MM.1S (cell line): Measurements from ENCODE around the gene PRDM11.

Source experiments
- DNase-seq: peaks from one replicate; pipeline ENCODE4 v3.0.0-alpha.2; 2015
- H2AFZ ChIP-seq: fragments of 300-600 bp; sonication (generic); 2 replicates; pipeline ENCODE4 v1.6.0; 2016; ENCODE audit warnings: antibody characterized with exemption, low read length
- H3F3A ChIP-seq: fragments of 300-600 bp; sonication (generic); 2 replicates; pipeline ENCODE4 v1.6.1; 2016; ENCODE audit warnings: mild to moderate bottlenecking, antibody characterized with exemption, low read length, moderate library complexity, mixed read lengths; ENCODE audit not compliant: insufficient read depth
- H3K27ac ChIP-seq: fragments of 300-600 bp; sonication (generic); 2 replicates; pipeline ENCODE4 v1.5.1; 2016; ENCODE audit warnings: mild to moderate bottlenecking, low read length
- H3K27me3 ChIP-seq: fragments of 300-600 bp; sonication (generic); replicated peaks from 2 replicates; pipeline ENCODE4 v1.6.0; 2016; ENCODE audit warnings: low read length; ENCODE audit not compliant: insufficient read depth
- H3K36me3 ChIP-seq: fragments of 300-600 bp; sonication (generic); replicated peaks from 2 replicates; pipeline ENCODE4 v1.6.1; 2016; ENCODE audit warnings: mild to moderate bottlenecking, low read length, mixed read lengths; ENCODE audit not compliant: insufficient read depth
- H3K4me1 ChIP-seq: fragments of 300-600 bp; sonication (generic); 2 replicates; pipeline ENCODE4 v1.6.1; 2016; ENCODE audit warnings: low read length, mixed read lengths
- H3K4me2 ChIP-seq: fragments of 300-600 bp; sonication (generic); 2 replicates; pipeline ENCODE4 v1.6.0; 2016; ENCODE audit warnings: low read depth, low read length
- H3K4me3 ChIP-seq: fragments of 300-600 bp; sonication (generic); 2 replicates; pipeline ENCODE4 v1.5.1; 2016; ENCODE audit warnings: low read length, mixed read lengths
- H3K79me2 ChIP-seq: fragments of 300-600 bp; sonication (generic); 2 replicates; pipeline ENCODE4 v1.6.1; 2016; ENCODE audit warnings: mixed run types, low read length, mixed read lengths
- H3K9ac ChIP-seq: fragments of 300-600 bp; sonication (generic); 2 replicates; pipeline ENCODE4 v1.6.1; 2016; ENCODE audit warnings: low read length, mixed read lengths
- H3K9me2 ChIP-seq: fragments of 300-600 bp; sonication (generic); replicated peaks from 2 replicates; pipeline ENCODE4 v1.6.1; 2016; ENCODE audit warnings: mild to moderate bottlenecking, low read length, mixed read lengths; ENCODE audit not compliant: insufficient read depth
- H3K9me3 ChIP-seq: fragments of 300-600 bp; sonication (generic); replicated peaks from 2 replicates; pipeline ENCODE4 v1.6.1; 2016; ENCODE audit warnings: mild to moderate bottlenecking, low read length, mixed read lengths; ENCODE audit not compliant: insufficient read depth
- H4K20me1 ChIP-seq: fragments of 300-600 bp; sonication (generic); 2 replicates; pipeline ENCODE4 v1.6.1; 2016; ENCODE audit warnings: mild to moderate bottlenecking, low read length, moderate library complexity, mixed read lengths; ENCODE audit not compliant: insufficient read depth
- CTCF ChIP-seq: fragments of 300-600 bp; sonication (generic); IDR thresholded peaks from 2 replicates; pipeline ENCODE4 v1.5.1; 2016; ENCODE audit warnings: antibody characterized with exemption, low read length, mixed read lengths
- EZH2 ChIP-seq: fragments of 300-600 bp; sonication (generic); optimal IDR thresholded peaks from 2 replicates; pipeline ENCODE3; 2017; ENCODE audit warnings: low read depth, mild to moderate bottlenecking, antibody characterized with exemption, low read length, mixed read lengths
- EZH2phosphoT487 ChIP-seq: fragments of 300-600 bp; sonication (generic); IDR thresholded peaks from 2 replicates; pipeline ENCODE4 v1.6.1; 2018; ENCODE audit warnings: antibody characterized with exemption, low read length

Gene PRDM11

DNA sequence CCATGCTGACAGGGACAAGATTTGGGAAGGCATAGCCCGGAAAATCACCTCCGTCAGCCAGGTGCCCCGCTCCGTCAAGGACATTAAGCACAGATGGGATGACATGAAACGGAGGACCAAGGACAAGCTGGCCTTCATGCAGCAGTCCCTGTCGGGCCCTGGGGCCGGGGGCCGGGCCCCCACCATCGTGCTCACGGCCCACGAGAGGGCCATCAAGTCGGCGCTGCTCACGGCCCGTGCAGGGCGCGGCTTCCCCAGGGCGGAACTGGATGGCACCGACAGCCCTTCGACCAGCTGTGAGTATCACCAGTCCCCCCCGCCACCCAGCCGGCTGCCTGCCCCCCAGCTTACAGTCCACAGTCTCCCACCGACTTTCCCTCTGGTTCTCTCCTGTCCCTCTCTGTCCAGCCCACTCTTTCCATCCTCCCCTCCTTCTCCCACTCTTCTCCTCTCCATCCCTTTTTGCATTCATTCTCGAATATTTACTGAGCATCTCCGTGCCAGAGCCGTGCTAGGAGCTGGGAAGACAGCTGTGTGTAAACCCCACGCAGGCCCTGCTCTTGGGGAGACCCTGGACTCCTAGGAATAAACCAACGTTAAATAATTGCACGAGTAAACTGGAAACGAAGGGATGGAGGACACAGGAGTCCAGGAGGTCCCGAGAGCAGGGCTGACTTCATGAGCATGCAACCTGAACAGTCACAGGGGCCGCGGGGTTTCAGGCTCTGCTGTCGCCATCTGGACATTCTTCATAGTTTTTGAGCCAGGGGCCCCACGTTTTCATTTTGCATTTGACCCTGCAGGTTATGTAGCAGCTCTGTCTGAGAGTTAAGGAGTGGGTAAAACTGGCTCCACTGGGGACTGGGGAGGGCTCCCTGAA, 62.8 kb downstream of the PRDM11 start:
- Histone ChIP-seq H3K79me2 (no peaks in the 10 kb centered on the region), H3K9me3 (no peaks in the 10 kb centered on the region), H3K4me1 (no peaks in the 10 kb centered on the region), H3F3A (no peaks in the 10 kb centered on the region), H3K27me3 (no peaks in the 10 kb centered on the region), H3K36me3 (no peaks in the 10 kb centered on the region), H2AFZ (no peak overlapping the region), H3K4me3 (no peak overlapping the region), H3K27ac (no peak overlapping the region), H3K9ac (no peak overlapping the region), H3K9me2 (no peaks in the 10 kb centered on the region), H4K20me1 (no peaks in the 10 kb centered on the region), H3K4me2 (no peak overlapping the region)
- DNase-seq = no peak
- TF ChIP-seq EZH2 = no peak
- TF ChIP-seq CTCF = no peak
- TF ChIP-seq EZH2phosphoT487 = no peak

DNA sequence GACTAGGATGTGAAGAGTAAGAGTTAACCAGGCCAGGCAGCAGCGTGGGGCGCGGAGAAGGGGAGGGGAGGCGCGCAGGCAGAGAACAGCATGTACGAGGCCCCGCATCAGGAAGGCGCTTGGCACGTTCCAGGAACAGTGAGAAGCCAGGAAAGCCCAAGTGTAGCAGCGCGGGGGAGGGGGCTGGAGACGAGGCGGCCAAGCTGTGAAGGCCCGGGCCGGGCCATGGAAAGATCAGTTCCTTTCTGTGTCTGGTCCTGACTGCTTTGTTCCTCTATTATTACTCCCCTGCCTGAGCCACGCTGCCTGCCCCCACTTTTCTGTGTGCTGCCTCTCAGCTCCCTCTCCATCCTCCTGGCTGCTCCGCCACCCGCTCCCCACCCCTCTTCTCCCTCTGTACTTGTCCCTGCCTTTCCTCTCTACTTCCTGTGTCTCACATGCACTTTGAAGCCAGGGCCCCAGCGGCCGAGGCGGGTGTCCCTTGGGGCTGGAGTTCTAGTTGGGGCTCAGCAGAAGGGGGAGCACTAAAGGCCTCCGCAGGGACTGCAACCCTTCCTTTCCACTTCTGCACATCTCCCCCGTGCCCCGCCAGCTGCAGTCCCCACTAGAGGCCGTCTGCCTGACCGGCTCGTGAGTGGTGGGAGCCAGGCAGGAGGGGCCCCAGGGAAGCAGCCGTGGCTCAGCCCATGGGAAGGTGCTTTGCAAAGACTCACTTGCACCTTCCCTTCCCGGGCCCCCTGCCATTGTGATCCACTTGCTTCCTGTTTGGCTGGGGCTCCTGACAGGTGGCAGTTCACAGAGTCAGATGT, 63.7 kb downstream of the PRDM11 start:
- Histone ChIP-seq H3K4me2 (no peak overlapping the region), H3K9me3 (no peaks in the 10 kb centered on the region), H3K36me3 (no peaks in the 10 kb centered on the region), H3F3A (no peaks in the 10 kb centered on the region), H3K27me3 (no peaks in the 10 kb centered on the region), H3K9me2 (no peaks in the 10 kb centered on the region), H3K79me2 (no peaks in the 10 kb centered on the region), H3K4me1 (peaks cover 2% of the 10 kb centered on the region; the same call in 1 of the 2 replicates), H3K9ac (no peak overlapping the region), H3K27ac (no peak overlapping the region), H2AFZ (no peak overlapping the region), H4K20me1 (no peaks in the 10 kb centered on the region), H3K4me3 (no peak overlapping the region)
- DNase-seq = no peak
- no peak for TF ChIP-seq CTCF
- TF ChIP-seq EZH2phosphoT487 = no peak
- TF ChIP-seq EZH2 = no peak

GRCh38 chr11:45210846-45211245, 64.4 kb downstream of the PRDM11 start:
- Histone ChIP-seq H3K79me2 (no peaks in the 10 kb centered on the region), H3K27me3 (no peaks in the 10 kb centered on the region), H3K4me2 (no peak overlapping the region), H3K9me2 (no peaks in the 10 kb centered on the region), H3K9me3 (no peaks in the 10 kb centered on the region), H3K27ac (no peak overlapping the region), H3K4me1 (peaks cover 8% of the 10 kb centered on the region; the same call in 1 of the 2 replicates), H3K36me3 (no peaks in the 10 kb centered on the region), H2AFZ (no peak overlapping the region), H3K4me3 (no peak overlapping the region), H3K9ac (no peak overlapping the region), H3F3A (no peaks in the 10 kb centered on the region), H4K20me1 (no peaks in the 10 kb centered on the region)
- DNase-seq = no peak
- no peak for TF ChIP-seq CTCF
- no peak for TF ChIP-seq EZH2
- TF ChIP-seq EZH2phosphoT487 = no peak
